K562 (cell line): ENCODE data around the gene CIAO2B. TPM values are rescaled to one million over a fixed set of nuclear protein-coding genes. Genes with fewer than 3 reads are reported as not detected.
A peak's percentile ranks its signal among the peaks of the same experiment; 100 is the strongest.

ENCODE experiments used
- ADNP ChIP-seq: fragments of 200-800 bp; sonication (Bioruptor generic); IDR thresholded peaks from 2 replicates; pipeline ENCODE4 v1.6.1; 2016; ENCODE audit warnings: missing genetic modification characterization, missing compliant biosample characterization
- BCOR ChIP-seq: fragments of 450-650 bp; IDR thresholded peaks from 2 replicates; pipeline ENCODE4 v1.6.1; 2016
- FOXJ2 ChIP-seq: fragments of 200-800 bp; sonication (Bioruptor generic); IDR thresholded peaks from 2 replicates; pipeline ENCODE4 v1.6.1; 2016; ENCODE audit warnings: missing genetic modification characterization, missing compliant biosample characterization
- FOXK2 ChIP-seq, 2 experiments: fragments of 450-650 bp; IDR thresholded peaks in 1 of 2; conservative IDR thresholded peaks in 1 of 2; 2 replicates each; pipeline ENCODE4 v1.6.1; 2016; ENCODE audit warnings: low read depth in 2 of 2, mild to moderate bottlenecking in 1 of 2
- HSF4 ChIP-seq: fragments of 250-450 bp; sonication (Bioruptor Pico); IDR thresholded peaks from 2 replicates; pipeline ENCODE4 v2.1.2; 2022; ENCODE audit warnings: mild to moderate bottlenecking, moderate library complexity, borderline replicate concordance
- NR1H2 ChIP-seq: sonication (generic); formaldehyde crosslinking; IDR thresholded peaks from 2 replicates; pipeline ENCODE4 v1.4.0; 2020; ENCODE audit warnings: mild to moderate bottlenecking, missing genetic modification reagents
- NRF1 ChIP-seq, 2 experiments: fragments of 450-650 bp; IDR thresholded peaks in 1 of 2; conservative IDR thresholded peaks in 1 of 2; 2 replicates each; pipeline ENCODE4 v1.6.1; 2014; ENCODE audit warnings: mild to moderate bottlenecking in 2 of 2
- TEAD4 ChIP-seq, 2 experiments: sonication (generic) in 1 of 2; formaldehyde crosslinking in 1 of 2; IDR thresholded peaks; 2 replicates each; pipeline versions ENCODE4 v1.6.1 to v1.8.0; 2012 to 2022; ENCODE audit warnings: borderline replicate concordance in 1 of 2, inconsistent platforms in 1 of 2, low read length in 1 of 2, mild to moderate bottlenecking in 1 of 2, missing genetic modification reagents in 1 of 2
- ZC3H11A ChIP-seq: IDR thresholded peaks from 2 replicates; pipeline ENCODE4 v1.6.1; 2012; ENCODE audit warnings: low read depth, low read length, improper control_type of control experiment
- polyA plus RNA-seq, 8 experiments: library from polyadenylated mRNA; depleted of rRNA in 4 of 8; stranded (reverse) in 5 of 8; unstranded in 3 of 8; fragments of >200 nt; fragmentation: Nextera tagmentation in 2 of 8; fragmentation: Illumina TruSeq in 1 of 8; extraction: Ambion mirVana in 2 of 8; extraction: Trizol in 1 of 8; gene quantifications; 2 replicates each; pipeline versions ENCODE4 v1.2.1 to v1.2.3, GENCODE V29; 2011 to 2014; ENCODE audit warnings: inconsistent platforms in 1 of 8, missing spikeins in 1 of 8
- total RNA-seq, 7 experiments: library from RNA; depleted of rRNA in 6 of 7; stranded (reverse); fragments of >200 nt in 6 of 7; fragmentation: Illumina TruSeq in 2 of 7; extraction: Trizol in 2 of 7; gene quantifications; 2 replicates each; pipeline versions ENCODE4 v1.2.1 to v1.2.3, GENCODE V29; 2011 to 2021; ENCODE audit warnings: low replicate concordance in 1 of 7
- TF ChIP-seq, protein P1 (sequence below): fragments of 450-650 bp; IDR thresholded peaks from 2 replicates; pipeline ENCODE4 v1.6.1; 2016; ENCODE audit warnings: low read depth
- TF ChIP-seq, protein P2 (sequence below): fragments of 250-450 bp; sonication (Bioruptor Pico); IDR thresholded peaks from 2 replicates; pipeline ENCODE4 v1.8.0; 2022; ENCODE audit warnings: inconsistent platforms, mild to moderate bottlenecking, moderate library complexity, borderline replicate concordance
- TF ChIP-seq, protein P3 (sequence below): fragments of 450-650 bp; formaldehyde crosslinking; IDR thresholded peaks from 2 replicates; pipeline ENCODE4 v1.4.0; 2020; ENCODE audit warnings: mild to moderate bottlenecking, mixed read lengths
- TF ChIP-seq, protein P4 (sequence below): fragments of 250-450 bp; sonication (Bioruptor Pico); IDR thresholded peaks from 2 replicates; pipeline ENCODE4 v1.9.0; 2021; ENCODE audit warnings: mild to moderate bottlenecking, inconsistent platforms

The CIAO2B gene
- total and polyA plus RNA-seq, 9 of the 15 experiments (the other 6 are each of a cell fraction or from before 2014, with no cell fraction given) = 86.8 to 182 (median 113) TPM

DNA sequence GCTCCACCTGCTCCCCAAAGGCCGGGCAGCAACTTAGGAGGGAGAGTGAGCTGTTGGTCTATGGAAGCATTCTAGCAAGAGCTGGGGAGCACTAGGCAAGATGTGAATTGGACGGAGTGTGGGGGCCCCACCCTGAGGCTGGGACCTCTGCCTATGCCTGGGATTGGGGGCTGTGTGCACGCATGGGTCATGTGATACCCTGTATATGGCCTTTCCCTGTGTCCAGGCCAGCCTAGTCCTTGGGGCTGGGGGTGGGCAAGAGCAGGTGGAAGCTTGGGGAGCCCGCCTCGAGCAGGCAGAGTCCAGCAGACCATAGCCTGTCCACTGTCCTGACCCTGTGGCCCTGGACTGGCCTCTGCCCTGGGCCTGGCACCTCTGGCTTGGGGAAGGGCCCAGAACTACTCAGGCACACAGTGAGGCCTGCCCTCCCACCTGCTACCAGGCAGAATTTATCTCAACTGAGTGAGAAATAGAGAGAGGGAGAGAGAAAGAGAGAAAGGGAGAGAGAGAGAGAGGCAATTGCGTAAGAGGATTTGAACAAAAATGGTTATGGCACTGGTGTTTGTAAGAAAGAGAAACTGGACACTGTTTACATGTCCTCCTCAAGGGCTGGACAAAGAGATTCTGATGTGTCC lies 34.8 kb downstream of the CIAO2B start (continued):
- TF ChIP-seq TEAD4 (IDR thresholded peaks at IDR 0.05; ENCODE audit: low read length) (no peak), TEAD4 (CRISPR knock-in tag; IDR thresholded peaks at IDR 0.05; ENCODE audit: borderline replicate concordance) (no peak), ZC3H11A (no peak), NRF1 (conservative IDR thresholded peaks at IDR 0.05 in 1 of 2, IDR thresholded peaks at IDR 0.05 in 1 of 2) (0 out of 4 replicates have a peak, but pooled peaks of 1 of the 2 experiments have one; percentile 12), ADNP (tag) (peak; percentile 98), NR1H2 (CRISPR knock-in tag) (no peak), FOXK2 (conservative IDR thresholded peaks at IDR 0.05 in 1 of 2, IDR thresholded peaks at IDR 0.05 in 1 of 2; ENCODE audit: low read depth in 2 of 2) (peak; percentile 87 to 90), BCOR (no peak; the same call in none of the 2 replicates), HSF4 (CRISPR knock-in tag) (no peak), FOXJ2 (tag) (0 out of 2 replicates have a peak, but pooled peaks have one; percentile 86)
- TF ChIP-seq, protein P1, sequence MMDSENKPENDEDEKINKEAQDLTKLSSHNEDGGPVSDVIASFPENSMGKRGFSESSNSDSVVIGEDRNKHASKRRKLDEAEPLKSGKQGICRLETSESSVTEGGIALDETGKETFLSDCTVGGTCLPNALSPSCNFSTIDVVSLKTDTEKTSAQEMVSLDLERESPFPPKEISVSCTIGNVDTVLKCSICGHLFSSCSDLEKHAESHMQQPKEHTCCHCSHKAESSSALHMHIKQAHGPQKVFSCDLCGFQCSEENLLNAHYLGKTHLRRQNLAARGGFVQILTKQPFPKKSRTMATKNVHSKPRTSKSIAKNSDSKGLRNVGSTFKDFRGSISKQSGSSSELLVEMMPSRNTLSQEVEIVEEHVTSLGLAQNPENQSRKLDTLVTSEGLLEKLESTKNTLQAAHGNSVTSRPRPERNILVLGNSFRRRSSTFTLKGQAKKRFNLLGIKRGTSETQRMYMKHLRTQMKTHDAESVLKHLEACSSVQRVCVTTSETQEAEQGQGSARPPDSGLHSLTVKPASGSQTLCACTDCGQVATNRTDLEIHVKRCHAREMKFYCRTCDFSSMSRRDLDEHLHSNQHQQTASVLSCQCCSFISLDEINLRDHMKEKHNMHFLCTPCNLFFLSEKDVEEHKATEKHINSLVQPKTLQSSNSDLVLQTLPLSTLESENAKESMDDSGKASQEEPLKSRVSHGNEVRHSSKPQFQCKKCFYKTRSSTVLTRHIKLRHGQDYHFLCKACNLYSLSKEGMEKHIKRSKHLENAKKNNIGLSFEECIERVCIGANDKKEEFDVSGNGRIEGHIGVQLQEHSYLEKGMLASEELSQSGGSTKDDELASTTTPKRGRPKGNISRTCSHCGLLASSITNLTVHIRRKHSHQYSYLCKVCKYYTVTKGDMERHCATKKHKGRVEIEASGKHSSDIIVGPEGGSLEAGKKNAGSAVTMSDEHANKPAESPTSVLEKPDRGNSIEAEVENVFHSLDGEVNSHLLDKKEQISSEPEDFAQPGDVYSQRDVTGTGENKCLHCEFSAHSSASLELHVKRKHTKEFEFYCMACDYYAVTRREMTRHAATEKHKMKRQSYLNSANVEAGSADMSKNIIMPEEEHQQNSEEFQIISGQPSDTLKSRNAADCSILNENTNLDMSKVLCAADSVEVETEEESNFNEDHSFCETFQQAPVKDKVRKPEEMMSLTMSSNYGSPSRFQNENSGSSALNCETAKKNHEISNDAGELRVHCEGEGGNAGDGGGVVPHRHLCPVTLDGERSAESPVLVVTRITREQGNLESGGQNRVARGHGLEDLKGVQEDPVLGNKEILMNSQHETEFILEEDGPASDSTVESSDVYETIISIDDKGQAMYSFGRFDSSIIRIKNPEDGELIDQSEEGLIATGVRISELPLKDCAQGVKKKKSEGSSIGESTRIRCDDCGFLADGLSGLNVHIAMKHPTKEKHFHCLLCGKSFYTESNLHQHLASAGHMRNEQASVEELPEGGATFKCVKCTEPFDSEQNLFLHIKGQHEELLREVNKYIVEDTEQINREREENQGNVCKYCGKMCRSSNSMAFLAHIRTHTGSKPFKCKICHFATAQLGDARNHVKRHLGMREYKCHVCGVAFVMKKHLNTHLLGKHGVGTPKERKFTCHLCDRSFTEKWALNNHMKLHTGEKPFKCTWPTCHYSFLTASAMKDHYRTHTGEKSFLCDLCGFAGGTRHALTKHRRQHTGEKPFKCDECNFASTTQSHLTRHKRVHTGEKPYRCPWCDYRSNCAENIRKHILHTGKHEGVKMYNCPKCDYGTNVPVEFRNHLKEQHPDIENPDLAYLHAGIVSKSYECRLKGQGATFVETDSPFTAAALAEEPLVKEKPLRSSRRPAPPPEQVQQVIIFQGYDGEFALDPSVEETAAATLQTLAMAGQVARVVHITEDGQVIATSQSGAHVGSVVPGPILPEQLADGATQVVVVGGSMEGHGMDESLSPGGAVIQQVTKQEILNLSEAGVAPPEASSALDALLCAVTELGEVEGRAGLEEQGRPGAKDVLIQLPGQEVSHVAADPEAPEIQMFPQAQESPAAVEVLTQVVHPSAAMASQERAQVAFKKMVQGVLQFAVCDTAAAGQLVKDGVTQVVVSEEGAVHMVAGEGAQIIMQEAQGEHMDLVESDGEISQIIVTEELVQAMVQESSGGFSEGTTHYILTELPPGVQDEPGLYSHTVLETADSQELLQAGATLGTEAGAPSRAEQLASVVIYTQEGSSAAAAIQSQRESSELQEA = no peak
- TF ChIP-seq, protein P2, sequence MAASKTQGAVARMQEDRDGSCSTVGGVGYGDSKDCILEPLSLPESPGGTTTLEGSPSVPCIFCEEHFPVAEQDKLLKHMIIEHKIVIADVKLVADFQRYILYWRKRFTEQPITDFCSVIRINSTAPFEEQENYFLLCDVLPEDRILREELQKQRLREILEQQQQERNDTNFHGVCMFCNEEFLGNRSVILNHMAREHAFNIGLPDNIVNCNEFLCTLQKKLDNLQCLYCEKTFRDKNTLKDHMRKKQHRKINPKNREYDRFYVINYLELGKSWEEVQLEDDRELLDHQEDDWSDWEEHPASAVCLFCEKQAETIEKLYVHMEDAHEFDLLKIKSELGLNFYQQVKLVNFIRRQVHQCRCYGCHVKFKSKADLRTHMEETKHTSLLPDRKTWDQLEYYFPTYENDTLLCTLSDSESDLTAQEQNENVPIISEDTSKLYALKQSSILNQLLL (CRISPR knock-in tag) = no peak
- TF ChIP-seq, protein P3, sequence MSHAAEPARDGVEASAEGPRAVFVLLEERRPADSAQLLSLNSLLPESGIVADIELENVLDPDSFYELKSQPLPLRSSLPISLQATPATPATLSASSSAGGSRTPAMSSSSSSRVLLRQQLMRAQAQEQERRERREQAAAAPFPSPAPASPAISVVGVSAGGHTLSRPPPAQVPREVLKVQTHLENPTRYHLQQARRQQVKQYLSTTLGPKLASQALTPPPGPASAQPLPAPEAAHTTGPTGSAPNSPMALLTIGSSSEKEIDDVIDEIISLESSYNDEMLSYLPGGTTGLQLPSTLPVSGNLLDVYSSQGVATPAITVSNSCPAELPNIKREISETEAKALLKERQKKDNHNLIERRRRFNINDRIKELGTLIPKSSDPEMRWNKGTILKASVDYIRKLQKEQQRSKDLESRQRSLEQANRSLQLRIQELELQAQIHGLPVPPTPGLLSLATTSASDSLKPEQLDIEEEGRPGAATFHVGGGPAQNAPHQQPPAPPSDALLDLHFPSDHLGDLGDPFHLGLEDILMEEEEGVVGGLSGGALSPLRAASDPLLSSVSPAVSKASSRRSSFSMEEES = peak; percentile 77
- TF ChIP-seq, protein P4, sequence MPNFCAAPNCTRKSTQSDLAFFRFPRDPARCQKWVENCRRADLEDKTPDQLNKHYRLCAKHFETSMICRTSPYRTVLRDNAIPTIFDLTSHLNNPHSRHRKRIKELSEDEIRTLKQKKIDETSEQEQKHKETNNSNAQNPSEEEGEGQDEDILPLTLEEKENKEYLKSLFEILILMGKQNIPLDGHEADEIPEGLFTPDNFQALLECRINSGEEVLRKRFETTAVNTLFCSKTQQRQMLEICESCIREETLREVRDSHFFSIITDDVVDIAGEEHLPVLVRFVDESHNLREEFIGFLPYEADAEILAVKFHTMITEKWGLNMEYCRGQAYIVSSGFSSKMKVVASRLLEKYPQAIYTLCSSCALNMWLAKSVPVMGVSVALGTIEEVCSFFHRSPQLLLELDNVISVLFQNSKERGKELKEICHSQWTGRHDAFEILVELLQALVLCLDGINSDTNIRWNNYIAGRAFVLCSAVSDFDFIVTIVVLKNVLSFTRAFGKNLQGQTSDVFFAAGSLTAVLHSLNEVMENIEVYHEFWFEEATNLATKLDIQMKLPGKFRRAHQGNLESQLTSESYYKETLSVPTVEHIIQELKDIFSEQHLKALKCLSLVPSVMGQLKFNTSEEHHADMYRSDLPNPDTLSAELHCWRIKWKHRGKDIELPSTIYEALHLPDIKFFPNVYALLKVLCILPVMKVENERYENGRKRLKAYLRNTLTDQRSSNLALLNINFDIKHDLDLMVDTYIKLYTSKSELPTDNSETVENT = peak; percentile 24; the same call in 1 of the 2 replicates
